GM19239 (cell line): Measurements from ENCODE around the gene SERPINA4.

Source experiments
- DNase-seq: peaks from one replicate; pipeline ENCODE4 v3.0.0; 2011; ENCODE audit warnings: low spot score; ENCODE audit not compliant: insufficient read length
- FAIRE-seq: peaks from 2 replicates; lab custom pipeline; 2011; peaks lifted over from hg19 to GRCh38; lab: Jason Lieb, UNC

The SERPINA4 gene, protein sequence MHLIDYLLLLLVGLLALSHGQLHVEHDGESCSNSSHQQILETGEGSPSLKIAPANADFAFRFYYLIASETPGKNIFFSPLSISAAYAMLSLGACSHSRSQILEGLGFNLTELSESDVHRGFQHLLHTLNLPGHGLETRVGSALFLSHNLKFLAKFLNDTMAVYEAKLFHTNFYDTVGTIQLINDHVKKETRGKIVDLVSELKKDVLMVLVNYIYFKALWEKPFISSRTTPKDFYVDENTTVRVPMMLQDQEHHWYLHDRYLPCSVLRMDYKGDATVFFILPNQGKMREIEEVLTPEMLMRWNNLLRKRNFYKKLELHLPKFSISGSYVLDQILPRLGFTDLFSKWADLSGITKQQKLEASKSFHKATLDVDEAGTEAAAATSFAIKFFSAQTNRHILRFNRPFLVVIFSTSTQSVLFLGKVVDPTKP

GRCh38 chr14:94560751-94561655 lies at the start of gene SERPINA4:
Gene SERPINA4, plus strand, starts transcription at chr14:94561442. Its CDS starts 2,041 bp downstream, at chr14:94563483.
- DNase-seq (no peak), FAIRE-seq (no peak)

DNA sequence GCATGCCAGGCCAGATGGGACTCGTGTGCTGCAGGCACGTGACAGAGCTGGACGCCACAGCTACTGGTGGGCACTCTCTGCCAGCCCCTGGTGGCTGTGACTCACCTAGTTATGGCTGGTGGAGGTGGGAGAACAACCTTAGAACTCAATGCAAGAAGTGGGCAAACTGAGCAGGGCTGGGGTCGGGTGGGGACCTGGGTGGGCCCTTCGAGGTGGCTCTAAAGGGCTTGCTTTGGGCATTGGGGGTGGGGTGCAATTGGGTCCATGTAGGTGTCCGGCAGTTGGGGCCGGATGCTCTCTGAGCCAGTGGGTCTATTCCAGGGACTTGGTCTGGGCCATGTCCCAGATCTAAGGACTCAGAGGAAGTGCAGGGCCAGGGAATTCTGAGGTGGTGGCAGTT lies 46.9 kb upstream of the SERPINA4 start:
- no peak for FAIRE-seq
- no peak for DNase-seq

DNA sequence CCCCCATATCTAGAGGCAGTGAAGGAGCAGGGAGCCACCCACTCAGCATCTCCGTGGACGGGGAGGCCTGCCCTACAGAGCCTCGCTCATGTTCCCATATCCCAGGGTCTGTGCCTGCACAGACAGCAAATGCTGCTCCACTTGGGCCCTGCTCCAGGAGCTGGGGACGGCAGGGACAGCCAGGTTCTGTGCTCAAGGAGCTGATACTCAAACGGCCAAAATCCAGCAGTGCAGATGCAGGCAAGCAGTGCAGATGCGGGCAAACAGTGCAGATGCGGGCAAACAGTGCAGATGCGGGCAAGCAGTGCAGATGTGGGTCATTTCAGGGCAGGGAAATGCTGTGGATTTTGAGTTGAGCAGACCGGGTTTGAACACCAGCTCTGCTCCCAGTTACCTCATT lies 45.8 kb upstream of the SERPINA4 start:
- DNase-seq = no peak
- no peak for FAIRE-seq

DNA sequence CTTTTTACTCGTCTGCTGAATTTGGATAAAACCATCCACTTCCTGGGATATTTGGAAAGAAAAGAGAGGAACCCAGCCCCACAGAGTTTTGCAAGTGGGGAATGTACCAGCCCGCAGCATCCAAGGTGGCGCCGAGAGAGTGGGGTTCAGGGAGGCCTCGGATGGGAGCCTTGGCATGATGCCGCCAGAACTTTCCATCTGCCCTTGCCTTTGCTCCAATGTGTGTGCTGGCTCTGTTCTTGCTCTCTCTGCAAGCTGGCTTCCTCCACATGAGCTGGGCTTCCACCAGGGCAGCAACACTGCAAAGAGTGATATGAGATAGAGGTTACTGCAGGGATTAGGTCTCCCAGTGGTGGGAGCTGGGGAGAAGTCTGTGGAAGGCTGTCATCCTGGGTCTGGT lies 45.4 kb upstream of the SERPINA4 start:
- FAIRE-seq (no peak), DNase-seq (no peak)

GRCh38 chr14:94517248-94517640 lies 44.0 kb upstream of the SERPINA4 start:
- no peak for FAIRE-seq

GRCh38 chr14:94517641-94518257 lies 43.5 kb upstream of the SERPINA4 start:
- DNase-seq = no peak
- peak; percentile 18 for FAIRE-seq

More at GRCh38 chr14:94517248-94517640, 44.0 kb upstream of the SERPINA4 start:
- DNase-seq = no peak

- no peak for FAIRE-seq
- no peak for DNase-seq
These were observed 39.7 kb upstream of the SERPINA4 start for GRCh38 chr14:94521375-94522114.

DNA sequence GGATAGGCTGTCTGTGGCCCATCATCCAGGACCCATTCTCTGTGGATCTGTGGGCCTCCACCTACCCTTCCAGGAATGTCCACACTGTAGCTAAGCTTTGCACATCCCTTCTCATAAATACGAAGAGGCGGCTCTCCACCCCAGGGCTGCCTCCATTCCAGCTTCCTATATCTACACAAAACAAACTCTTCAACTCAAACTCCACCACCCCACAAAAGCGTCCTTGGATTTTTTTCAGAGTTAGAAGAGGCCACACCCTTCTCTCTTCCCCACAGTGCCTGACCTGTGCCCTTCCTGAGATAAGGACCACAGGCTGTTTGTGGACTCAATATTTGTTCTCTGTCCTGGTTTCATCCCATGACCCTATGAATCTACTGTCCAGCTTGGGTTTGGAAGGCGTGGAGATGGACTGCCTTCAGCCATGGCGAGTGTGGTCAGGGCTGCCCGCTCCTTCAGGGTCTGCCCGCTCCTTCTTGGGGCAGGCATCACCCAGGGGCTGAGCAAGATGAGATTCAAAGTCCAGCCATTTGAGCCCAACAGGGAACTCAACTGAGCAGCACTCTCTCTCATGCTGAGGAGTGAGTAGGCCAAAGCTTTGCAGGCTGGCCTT lies 39.0 kb upstream of the SERPINA4 start:
- no peak for DNase-seq
- FAIRE-seq = no peak

DNA sequence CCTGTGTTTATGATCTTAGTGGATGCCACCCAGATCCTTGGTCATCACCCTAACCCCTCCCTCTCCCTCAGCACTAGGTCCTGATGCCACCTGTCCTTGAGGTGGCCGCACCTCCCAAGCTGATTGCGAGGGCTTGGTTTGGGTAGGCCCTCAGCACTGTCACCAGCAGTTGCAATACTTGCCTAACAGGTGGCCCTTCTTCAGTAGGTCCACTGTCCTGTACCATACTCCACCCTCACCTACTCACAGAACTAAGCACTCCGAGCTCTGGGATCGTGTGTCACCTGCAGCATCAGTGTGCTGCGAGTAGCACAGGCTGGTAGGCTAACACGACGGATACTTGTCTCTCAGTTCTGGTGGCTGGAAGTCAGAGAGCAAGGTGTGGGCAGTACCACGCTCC lies 38.0 kb upstream of the SERPINA4 start:
- FAIRE-seq = no peak
- no peak for DNase-seq

DNA sequence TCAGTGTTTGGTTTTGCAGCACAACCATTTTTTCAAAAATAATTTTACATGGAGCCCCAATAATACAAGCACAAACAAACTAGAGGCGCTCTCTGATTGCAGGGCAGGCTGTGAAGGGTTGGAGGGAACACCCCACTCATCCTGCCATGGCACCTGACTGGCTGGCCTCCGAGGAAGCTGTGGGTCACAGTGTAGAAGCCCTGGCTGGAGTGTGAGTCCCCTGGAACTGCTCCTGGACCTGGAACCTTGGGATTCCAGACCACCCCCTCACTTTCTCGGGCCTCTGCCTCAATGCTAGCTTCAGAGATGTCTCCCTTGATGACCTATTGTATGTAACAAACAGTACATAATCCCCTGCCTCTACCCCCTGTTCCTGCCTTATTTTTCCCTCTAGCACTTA lies 37.1 kb upstream of the SERPINA4 start:
- DNase-seq (no peak), FAIRE-seq (no peak)

GRCh38 chr14:94531187-94531586 lies 30.1 kb upstream of the SERPINA4 start:
- FAIRE-seq (no peak), DNase-seq (no peak)

GRCh38 chr14:94532447-94532846 lies 28.8 kb upstream of the SERPINA4 start:
- DNase-seq (no peak), FAIRE-seq (no peak)

DNA sequence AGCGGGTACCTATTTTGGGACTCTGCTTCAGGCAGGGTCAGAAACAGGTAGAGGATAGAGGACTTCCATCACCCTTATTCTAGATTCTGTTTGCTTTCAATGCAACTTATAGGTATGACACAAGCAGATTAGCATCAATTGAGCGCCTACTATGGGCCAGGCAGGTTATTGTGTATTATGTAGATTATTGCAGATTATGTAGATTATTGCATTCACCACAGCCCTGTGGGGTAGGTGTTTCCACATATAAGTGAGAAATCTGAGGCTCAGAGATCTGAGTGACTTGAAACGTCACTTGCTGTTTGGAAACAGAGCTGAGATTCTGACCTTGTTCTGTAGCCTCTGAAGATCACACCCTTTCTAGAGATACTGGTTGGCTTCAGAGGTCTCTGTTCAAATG lies 25.7 kb upstream of the SERPINA4 start:
- DNase-seq (no peak), FAIRE-seq (no peak)

GRCh38 chr14:94536836-94537235 lies 24.4 kb upstream of the SERPINA4 start:
- FAIRE-seq (no peak), DNase-seq (no peak)

DNA sequence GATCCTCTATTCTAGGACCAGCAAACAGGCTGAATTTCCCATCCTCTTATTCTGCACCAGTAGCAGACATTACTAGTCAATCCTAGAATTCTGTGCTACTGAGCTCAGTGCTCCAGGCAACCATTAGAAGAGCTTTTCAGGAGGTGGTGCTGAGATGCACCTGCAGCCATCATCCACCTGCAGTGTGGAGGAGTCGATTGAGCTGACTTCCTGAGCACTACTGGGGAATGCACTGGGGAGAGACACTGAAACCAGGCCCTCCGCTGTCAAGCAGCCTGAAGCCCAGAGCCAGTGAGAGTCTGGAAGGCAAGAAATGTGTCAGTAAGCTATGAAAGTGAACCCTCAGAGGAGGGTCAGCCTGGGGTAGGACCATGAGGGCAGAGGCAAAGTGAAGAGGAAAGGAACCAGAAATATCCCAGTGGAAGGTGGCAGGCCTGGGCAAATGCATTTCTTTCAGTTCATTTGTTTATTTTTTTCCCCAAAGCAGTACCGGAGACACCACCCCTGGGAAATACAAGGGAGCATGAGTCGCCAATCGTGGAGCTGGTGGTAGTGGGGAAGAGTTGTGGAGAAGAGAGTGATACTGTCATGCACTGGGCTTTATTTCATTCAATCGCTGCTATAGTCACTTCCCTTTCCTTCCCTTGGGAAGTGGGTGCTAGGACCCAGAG lies 23.0 kb upstream of the SERPINA4 start:
- DNase-seq = no peak
- FAIRE-seq = no peak

- FAIRE-seq = no peak
- DNase-seq = no peak
These were observed 22.1 kb upstream of the SERPINA4 start for GRCh38 chr14:94539181-94539580.

- FAIRE-seq (no peak), DNase-seq (no peak)
These were observed 21.0 kb upstream of the SERPINA4 start for GRCh38 chr14:94540031-94540794.

- FAIRE-seq = no peak
- DNase-seq = no peak
These were observed 19.8 kb upstream of the SERPINA4 start for GRCh38 chr14:94541234-94541975.
